ENCODE measurements around the gene PARL.

PARL gene

DNA sequence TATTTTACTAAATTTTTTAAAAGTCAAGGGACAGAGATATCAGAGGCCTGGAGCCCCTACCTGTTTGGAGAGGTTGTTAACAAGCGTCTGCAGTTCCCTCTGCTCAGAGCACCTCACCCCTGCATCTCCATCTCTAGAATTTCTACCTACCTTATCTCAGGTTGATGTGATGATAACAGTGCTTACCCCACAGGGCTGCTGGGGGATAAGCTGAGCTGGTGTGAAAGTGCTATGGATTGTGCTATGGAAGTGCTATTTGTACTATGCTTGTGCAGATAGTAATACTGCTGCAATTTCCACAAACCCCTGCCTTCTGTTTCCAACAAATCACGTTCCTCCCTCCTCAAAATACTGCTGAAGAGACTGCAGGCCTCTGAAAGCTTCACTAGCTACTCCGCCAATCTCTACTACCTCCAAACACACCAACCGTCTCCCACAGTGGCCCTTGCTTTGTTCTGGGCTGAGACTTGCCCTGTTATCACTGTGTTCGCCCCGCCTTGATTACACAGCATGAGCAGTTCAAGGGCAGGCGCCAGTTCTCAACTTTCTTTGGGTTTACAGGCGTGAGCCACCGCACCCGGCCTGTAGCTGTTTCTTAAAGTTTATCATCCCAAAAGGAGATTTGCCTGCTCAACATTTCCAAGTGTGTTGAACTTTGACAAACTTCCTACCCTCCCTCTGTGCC, 28.4 kb upstream of the PARL start:
- TF ChIP-seq, protein P1, sequence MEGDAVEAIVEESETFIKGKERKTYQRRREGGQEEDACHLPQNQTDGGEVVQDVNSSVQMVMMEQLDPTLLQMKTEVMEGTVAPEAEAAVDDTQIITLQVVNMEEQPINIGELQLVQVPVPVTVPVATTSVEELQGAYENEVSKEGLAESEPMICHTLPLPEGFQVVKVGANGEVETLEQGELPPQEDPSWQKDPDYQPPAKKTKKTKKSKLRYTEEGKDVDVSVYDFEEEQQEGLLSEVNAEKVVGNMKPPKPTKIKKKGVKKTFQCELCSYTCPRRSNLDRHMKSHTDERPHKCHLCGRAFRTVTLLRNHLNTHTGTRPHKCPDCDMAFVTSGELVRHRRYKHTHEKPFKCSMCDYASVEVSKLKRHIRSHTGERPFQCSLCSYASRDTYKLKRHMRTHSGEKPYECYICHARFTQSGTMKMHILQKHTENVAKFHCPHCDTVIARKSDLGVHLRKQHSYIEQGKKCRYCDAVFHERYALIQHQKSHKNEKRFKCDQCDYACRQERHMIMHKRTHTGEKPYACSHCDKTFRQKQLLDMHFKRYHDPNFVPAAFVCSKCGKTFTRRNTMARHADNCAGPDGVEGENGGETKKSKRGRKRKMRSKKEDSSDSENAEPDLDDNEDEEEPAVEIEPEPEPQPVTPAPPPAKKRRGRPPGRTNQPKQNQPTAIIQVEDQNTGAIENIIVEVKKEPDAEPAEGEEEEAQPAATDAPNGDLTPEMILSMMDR (IDR thresholded peaks at IDR 0.05), result no peak
- no peak for DNase-seq (ENCODE audit: low spot score)
- H3K27ac ChIP-seq, result no peak overlapping the region

DNA sequence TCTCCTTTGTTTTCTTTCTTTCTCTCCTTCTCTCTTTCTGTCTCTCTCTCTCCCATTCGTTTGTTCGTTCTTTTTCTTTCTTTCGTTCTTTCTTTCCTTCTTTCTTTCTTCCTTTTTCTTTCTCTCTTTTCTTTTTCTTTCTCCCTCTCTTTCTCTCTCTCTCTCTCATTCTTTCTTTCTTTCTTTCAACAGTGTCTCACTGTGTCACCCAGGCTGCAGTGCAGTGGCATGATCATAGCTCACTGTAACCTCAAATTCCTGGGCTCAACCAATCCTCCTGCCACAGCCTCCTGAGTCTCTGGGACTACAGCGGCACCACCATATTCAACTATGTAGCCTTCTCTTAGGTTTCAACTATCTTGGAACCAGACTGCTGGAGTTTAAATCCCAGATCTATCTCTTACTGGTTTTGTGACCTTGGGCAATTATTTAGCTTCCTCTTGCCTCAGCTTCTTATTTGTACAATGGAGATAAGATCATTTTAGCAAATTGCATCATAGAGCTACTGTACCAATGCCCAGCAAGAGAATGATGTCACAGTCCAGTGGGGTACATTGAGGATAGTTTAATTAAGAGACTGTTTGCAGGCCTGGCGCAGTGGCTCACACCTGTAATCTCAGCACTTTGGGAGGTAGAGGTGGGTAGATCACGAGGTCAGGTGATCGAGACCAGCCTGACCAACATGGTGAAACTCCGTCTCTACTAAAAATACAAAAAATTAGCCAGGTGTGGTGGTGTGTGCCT, 27.3 kb upstream of the PARL start:
- TF ChIP-seq, protein P1 (IDR thresholded peaks at IDR 0.05), result no peak
- DNase-seq (ENCODE audit: low spot score), result no peak
- no peak overlapping the region for H3K27ac ChIP-seq
- H3K4me3 ChIP-seq, result no peak overlapping the region

More for the DNA sequence above, 28.4 kb upstream of the PARL start:
- no peak overlapping the region for H3K4me3 ChIP-seq

DNA sequence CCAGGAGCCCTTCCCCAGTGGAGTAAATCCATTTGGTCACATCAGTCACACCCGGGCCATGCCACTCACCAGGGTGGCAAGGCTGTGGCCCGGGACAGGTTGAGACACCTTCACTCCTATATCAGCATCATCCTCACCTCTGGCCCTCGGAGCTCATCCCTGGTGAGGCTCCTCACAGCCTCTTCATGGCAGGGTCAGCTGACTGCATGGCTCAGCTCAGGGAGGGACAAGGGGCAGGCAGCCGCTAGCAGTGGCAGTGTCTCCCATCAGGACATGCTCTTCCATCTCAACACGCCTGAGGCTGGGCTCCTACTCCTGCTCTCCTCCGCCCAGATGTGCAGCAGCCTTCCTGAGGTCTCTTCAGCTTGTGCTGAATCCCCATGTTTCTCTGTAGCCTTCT, 26.4 kb upstream of the PARL start:
- TF ChIP-seq, protein P1 (IDR thresholded peaks at IDR 0.05), result no peak

DNA sequence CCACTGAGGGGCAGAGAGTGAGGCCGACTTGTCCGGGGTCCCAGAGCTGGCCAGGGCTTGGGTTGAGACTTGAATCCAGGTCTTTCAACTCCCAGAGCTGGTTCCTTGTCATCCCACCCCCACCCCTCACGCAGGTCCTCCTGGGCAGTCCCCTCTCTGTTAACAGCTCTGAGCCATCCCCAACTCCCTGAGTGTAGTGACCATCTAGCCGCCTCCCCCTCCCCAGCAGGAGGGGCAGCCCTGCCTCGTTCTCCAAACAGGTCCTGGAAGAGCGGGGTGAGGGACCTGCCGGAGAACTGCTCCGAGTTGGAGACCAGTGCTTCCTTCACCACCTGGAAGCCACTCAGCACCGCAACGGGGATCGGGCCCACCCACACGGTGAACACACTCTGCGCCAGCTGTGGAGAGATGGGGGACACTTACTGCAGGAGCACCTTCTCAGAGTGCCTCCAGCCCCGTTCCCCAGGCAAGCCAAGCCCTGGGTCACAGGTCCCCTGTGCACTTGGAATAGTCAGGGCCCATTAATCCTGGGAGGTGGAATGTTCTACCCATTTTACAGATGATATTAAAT, 24.4 kb upstream of the PARL start:
- DNase-seq (ENCODE audit: low spot score), result no peak
- no peak overlapping the region for H3K27ac ChIP-seq
- no peak overlapping the region for H3K4me3 ChIP-seq
- TF ChIP-seq, protein P1 (IDR thresholded peaks at IDR 0.05), result no peak

More for the DNA sequence above, 26.4 kb upstream of the PARL start:
- no peak for DNase-seq (ENCODE audit: low spot score)
- Histone ChIP-seq H3K27ac (no peak overlapping the region), H3K4me3 (no peak overlapping the region)

DNA sequence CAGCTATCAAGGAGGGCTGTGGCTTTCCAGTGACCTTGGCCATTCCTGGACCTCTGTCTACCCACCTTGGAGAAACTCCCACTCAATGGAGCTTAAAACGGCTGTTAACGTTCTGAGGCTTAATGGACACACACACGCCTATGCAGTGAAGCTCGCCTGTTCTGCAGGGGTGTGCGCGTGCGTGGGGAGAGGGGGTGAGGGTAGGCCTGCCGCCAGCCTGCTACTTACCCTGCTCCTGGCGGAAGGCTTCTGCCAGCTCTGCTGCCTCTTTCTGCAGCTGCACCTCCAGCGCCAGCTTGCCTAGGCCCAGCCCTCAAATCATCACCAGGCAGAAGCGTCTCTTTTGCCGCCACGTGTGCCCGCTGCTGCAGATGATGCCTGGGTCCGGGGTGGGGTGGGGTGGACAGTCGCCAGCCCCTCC, 23.2 kb upstream of the PARL start:
- Histone ChIP-seq H3K4me3 (no peak overlapping the region), H3K27ac (no peak overlapping the region)
- TF ChIP-seq, protein P1 (IDR thresholded peaks at IDR 0.05), result no peak
- no peak for DNase-seq (ENCODE audit: low spot score)

DNA sequence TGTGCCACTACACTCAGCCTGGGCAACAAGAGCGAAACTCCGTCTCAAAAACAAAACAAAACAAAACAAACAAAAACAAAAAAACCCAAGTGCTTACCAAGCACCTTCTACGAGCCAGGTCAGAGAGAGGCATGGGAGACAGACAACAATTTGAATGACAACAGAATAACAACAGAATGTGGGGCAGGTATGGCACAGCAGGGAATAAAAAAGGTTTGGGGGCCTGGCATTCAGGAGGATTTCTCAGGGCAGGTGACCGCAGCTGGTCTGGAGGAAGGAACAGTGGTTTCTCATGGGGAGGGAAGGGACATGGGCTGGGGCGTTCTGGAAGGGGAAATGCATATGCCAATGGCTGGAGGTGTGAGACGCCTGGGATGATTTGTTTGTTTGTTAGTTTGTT, 22.5 kb upstream of the PARL start:
- Histone ChIP-seq H3K27ac (no peak overlapping the region), H3K4me3 (no peak overlapping the region)
- no peak for DNase-seq (ENCODE audit: low spot score)
- TF ChIP-seq, protein P1 (IDR thresholded peaks at IDR 0.05), result no peak

Measured in coronary artery (tissue), 2 donors.